ENCODE measurements around the gene GCNA.

The GCNA gene

GRCh38 chrX:71599965-71600364, 21.7 kb downstream of the GCNA start:
- H3K9me3 ChIP-seq, result no peaks in the 10 kb centered on the region
- H3K36me3 ChIP-seq, result no peaks in the 10 kb centered on the region
- H3K4me1 ChIP-seq, result no peaks in the 10 kb centered on the region
- no peak for DNase-seq
- TF ChIP-seq CTCF (IDR thresholded peaks at IDR 0.05; ENCODE audit: low read depth, low read length), result no peak
- H3K27me3 ChIP-seq, result no peaks in the 10 kb centered on the region
- no peak overlapping the region for H3K4me3 ChIP-seq (ENCODE audit: low read depth, low read length)

GRCh38 chrX:71603618-71604017, 25.4 kb downstream of the GCNA start:
- DNase-seq, result no peak
- no peak for TF ChIP-seq CTCF (IDR thresholded peaks at IDR 0.05; ENCODE audit: low read depth, low read length)
- Histone ChIP-seq H3K36me3 (no peaks in the 10 kb centered on the region), H3K27me3 (no peaks in the 10 kb centered on the region), H3K9me3 (no peaks in the 10 kb centered on the region), H3K4me1 (no peaks in the 10 kb centered on the region), H3K4me3 (ENCODE audit: low read depth, low read length) (no peak overlapping the region)

- Histone ChIP-seq H3K27me3 (no peaks in the 10 kb centered on the region), H3K9me3 (no peaks in the 10 kb centered on the region), H3K36me3 (no peaks in the 10 kb centered on the region), H3K4me1 (no peaks in the 10 kb centered on the region), H3K4me3 (ENCODE audit: low read depth, low read length) (no peak overlapping the region)
- DNase-seq, result no peak
- no peak for TF ChIP-seq CTCF (IDR thresholded peaks at IDR 0.05; ENCODE audit: low read depth, low read length)
Observed at GRCh38 chrX:71604141-71604540, 25.9 kb downstream of the GCNA start.

- H3K4me1 ChIP-seq, result no peaks in the 10 kb centered on the region
- DNase-seq, result no peak
- H3K9me3 ChIP-seq, result no peaks in the 10 kb centered on the region
- H3K27me3 ChIP-seq, result no peaks in the 10 kb centered on the region
- no peak for TF ChIP-seq CTCF (IDR thresholded peaks at IDR 0.05; ENCODE audit: low read depth, low read length)
- H3K36me3 ChIP-seq, result no peaks in the 10 kb centered on the region
- H3K4me3 ChIP-seq (ENCODE audit: low read depth, low read length), result no peak overlapping the region
Observed at GRCh38 chrX:71604796-71605568, 26.7 kb downstream of the GCNA start.

GRCh38 chrX:71606536-71607216, 28.4 kb downstream of the GCNA start:
- H3K4me3 ChIP-seq (ENCODE audit: low read depth, low read length), result no peak overlapping the region
- H3K9me3 ChIP-seq, result no peaks in the 10 kb centered on the region
- H3K36me3 ChIP-seq, result no peaks in the 10 kb centered on the region
- H3K27me3 ChIP-seq, result no peaks in the 10 kb centered on the region
- DNase-seq, result no peak
- TF ChIP-seq CTCF (IDR thresholded peaks at IDR 0.05; ENCODE audit: low read depth, low read length), result no peak
- no peaks in the 10 kb centered on the region for H3K4me1 ChIP-seq

- no peak for TF ChIP-seq CTCF (IDR thresholded peaks at IDR 0.05; ENCODE audit: low read depth, low read length)
- no peak for DNase-seq
- H3K9me3 ChIP-seq, result no peaks in the 10 kb centered on the region
- no peaks in the 10 kb centered on the region for H3K4me1 ChIP-seq
- no peaks in the 10 kb centered on the region for H3K36me3 ChIP-seq
- H3K4me3 ChIP-seq (ENCODE audit: low read depth, low read length), result no peak overlapping the region
- no peaks in the 10 kb centered on the region for H3K27me3 ChIP-seq
Observed at GRCh38 chrX:71607488-71607887, 29.3 kb downstream of the GCNA start.
